Trophoblast cell (in vitro differentiated cells and primary cell): ENCODE results near the gene MYRF. TPM values are rescaled to one million over a fixed set of nuclear protein-coding genes. Genes with fewer than 3 reads are reported as not detected.
A peak's percentile ranks its signal among the peaks of the same experiment; 100 is the strongest.

ENCODE experiments used
- DNase-seq, 2 donors: peaks; one replicate each; pipeline ENCODE4 v3.0.0-alpha.2; 2016
- H2AFZ ChIP-seq: 2 replicates; pipeline ENCODE4 v1.6.1; 2013; ENCODE audit warnings: low read length, moderate library complexity, mild to moderate bottlenecking; ENCODE audit not compliant: insufficient read depth, poor library complexity
- H2AK5ac ChIP-seq: 2 replicates; pipeline ENCODE4 v1.6.1; 2013; ENCODE audit warnings: mild to moderate bottlenecking, low read length
- H2BK120ac ChIP-seq: 2 replicates; pipeline ENCODE4 v1.6.1; 2013; ENCODE audit warnings: low read length, mild to moderate bottlenecking, moderate library complexity; ENCODE audit not compliant: insufficient read depth, poor library complexity
- H2BK12ac ChIP-seq: 2 replicates; pipeline ENCODE4 v1.6.1; 2013; ENCODE audit warnings: mild to moderate bottlenecking, low read length, moderate library complexity
- H2BK5ac ChIP-seq: 2 replicates; pipeline ENCODE4 v1.6.1; 2013; ENCODE audit warnings: low read length, low read depth, moderate library complexity, mild to moderate bottlenecking; ENCODE audit not compliant: poor library complexity
- H3K14ac ChIP-seq: 2 replicates; pipeline ENCODE4 v1.6.1; 2013; ENCODE audit warnings: mild to moderate bottlenecking, low read length
- H3K18ac ChIP-seq: 2 replicates; pipeline ENCODE4 v1.6.1; 2013; ENCODE audit warnings: mild to moderate bottlenecking, low read length
- H3K23ac ChIP-seq: 2 replicates; pipeline ENCODE4 v1.6.1; 2013; ENCODE audit warnings: low read length
- H3K27ac ChIP-seq: 2 replicates; pipeline ENCODE4 v1.5.1; 2013; ENCODE audit warnings: low read depth, mild to moderate bottlenecking, inconsistent platforms, low read length, moderate library complexity
- H3K27me3 ChIP-seq: 2 replicates; pipeline ENCODE4 v1.6.1; 2013; ENCODE audit warnings: inconsistent platforms, mild to moderate bottlenecking, low read length, moderate library complexity; ENCODE audit not compliant: insufficient read depth
- H3K36me3 ChIP-seq, 2 experiments: 1 replicate in 1 of 2; 2 replicates in 1 of 2; pipeline ENCODE4 v1.6.1; 2013; ENCODE audit warnings: low read length in 2 of 2, mild to moderate bottlenecking in 2 of 2, moderate library complexity in 1 of 2; ENCODE audit not compliant: insufficient read depth in 2 of 2, control insufficient read depth in 1 of 2
- H3K4ac ChIP-seq: 2 replicates; pipeline ENCODE4 v1.6.1; 2013; ENCODE audit warnings: low read depth, mild to moderate bottlenecking, low read length, moderate library complexity
- H3K4me1 ChIP-seq, 2 experiments: 1 replicate in 1 of 2; 2 replicates in 1 of 2; pipeline ENCODE4 v1.6.1; 2013; ENCODE audit warnings: low read length in 2 of 2, mild to moderate bottlenecking in 2 of 2, moderate library complexity in 1 of 2; ENCODE audit not compliant: insufficient read depth in 2 of 2, control insufficient read depth in 1 of 2
- H3K4me2 ChIP-seq: 2 replicates; pipeline ENCODE4 v1.6.1; 2013; ENCODE audit warnings: inconsistent platforms, mild to moderate bottlenecking, low read length, moderate library complexity
- H3K4me3 ChIP-seq: 2 replicates; pipeline ENCODE4 v1.5.1; 2013; ENCODE audit warnings: mild to moderate bottlenecking, low read depth, low read length, inconsistent platforms
- H3K79me1 ChIP-seq: one replicate; pipeline ENCODE4 v1.6.1; 2013; ENCODE audit warnings: low read length
- H3K79me2 ChIP-seq: 2 replicates; pipeline ENCODE4 v1.6.1; 2013; ENCODE audit warnings: low read length, mild to moderate bottlenecking; ENCODE audit not compliant: control insufficient read depth, insufficient read depth, poor library complexity
- H3K9ac ChIP-seq: 2 replicates; pipeline ENCODE4 v1.6.1; 2013; ENCODE audit warnings: mild to moderate bottlenecking, low read length
- H3K9me3 ChIP-seq: 2 replicates; pipeline ENCODE4 v1.6.1; 2013; ENCODE audit warnings: low read depth, mild to moderate bottlenecking, control low read depth, inconsistent platforms, low read length; ENCODE audit not compliant: insufficient read depth
- H4K12ac ChIP-seq: 2 replicates; pipeline ENCODE4 v1.6.1; 2013; ENCODE audit warnings: low read depth, mild to moderate bottlenecking, low read length, moderate library complexity
- H4K8ac ChIP-seq: 2 replicates; pipeline ENCODE4 v1.6.1; 2013; ENCODE audit warnings: low read depth, mild to moderate bottlenecking, low read length, moderate library complexity
- H4K91ac ChIP-seq: one replicate; pipeline ENCODE4 v1.6.1; 2013; ENCODE audit warnings: low read depth, mild to moderate bottlenecking, low read length, moderate library complexity
- WGBS: extraction: QIAGEN DNeasy Blood & Tissue Kit; methylation state at CpG from one replicate; pipeline ENCODE4 v1.1.7; 2013; ENCODE audit warnings: missing lambda C conversion rate; ENCODE audit not compliant: insufficient read length, insufficient coverage; ENCODE audit errors: extremely low coverage; 5-methylcytosine and 5-hydroxymethylcytosine counted together
- polyA plus RNA-seq: library from polyadenylated mRNA; stranded (reverse); fragments of 200-250 nt; gene quantifications from 2 replicates; pipeline ENCODE4 v1.2.3, GENCODE V29; 2013

MYRF gene
- polyA plus RNA-seq: 9.8 and 10.4 TPM in 2 replicates

DNA sequence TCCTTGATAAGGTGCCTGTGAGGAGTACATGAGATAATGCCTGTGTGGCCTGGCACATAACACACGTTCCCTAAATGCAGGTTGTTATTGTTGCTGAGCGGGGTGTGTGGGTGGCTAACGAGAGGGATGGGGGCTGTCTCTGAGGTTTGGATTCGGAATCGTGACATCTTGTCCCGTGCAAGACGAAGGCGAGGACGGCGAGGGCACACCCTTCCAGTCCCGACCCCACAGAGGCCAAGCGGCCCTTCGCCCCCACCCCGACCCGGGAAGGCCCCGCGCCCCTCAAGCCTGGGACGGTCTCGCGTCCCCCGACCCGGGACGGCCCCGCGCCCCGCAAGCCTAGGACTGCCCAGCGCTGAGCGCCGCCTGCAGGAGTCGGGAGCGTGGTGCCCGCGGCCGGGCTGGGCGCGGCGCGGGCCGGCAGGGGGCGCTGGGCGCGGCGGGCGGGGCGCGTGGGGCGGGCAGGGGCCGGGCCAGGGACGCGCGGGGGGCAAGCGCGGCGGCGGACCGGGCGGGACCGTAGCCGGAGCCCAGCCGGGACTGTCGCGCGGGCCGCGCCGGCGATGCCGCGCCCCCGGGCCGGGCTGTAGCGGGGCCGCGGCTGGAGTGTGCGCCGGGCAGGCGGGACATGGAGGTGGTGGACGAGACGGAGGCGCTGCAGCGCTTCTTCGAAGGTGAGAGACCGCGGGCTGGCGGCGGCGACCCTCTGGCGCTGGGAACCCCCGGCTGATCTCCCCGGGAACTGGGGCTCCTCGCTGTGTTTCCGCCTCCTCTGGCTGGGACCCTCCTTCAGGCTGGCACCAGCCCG is at the start of gene MYRF:
MYRF (plus strand) TSS at position 520 of the 808 bp plus-strand sequence; CDS start at position 629, 109 bp downstream.
- Histone ChIP-seq H2AK5ac (peak within 1 kb of the TSS; percentile 5), H4K8ac (peak within 1 kb of the TSS; percentile 63), H2BK5ac (no peak within 1 kb of the TSS), H3K23ac (no peak within 1 kb of the TSS), H3K9me3 (no peaks in the 10 kb centered on the region), H3K27me3 (peaks cover 5% of the 10 kb centered on the region), H2BK12ac (peak within 1 kb of the TSS; percentile 17), H2AFZ (peak within 1 kb of the TSS; percentile 23), H3K36me3 (no peaks in the 10 kb centered on the region), H3K9ac (peak within 1 kb of the TSS; percentile 39), H2BK120ac (peak within 1 kb of the TSS; percentile 55), H3K27ac (no peak within 1 kb of the TSS), H3K18ac (peak within 1 kb of the TSS; percentile 18), H4K91ac (peak within 1 kb of the TSS; percentile 76), H3K79me2 (peaks cover 2% of the 10 kb centered on the region), H3K14ac (peak within 1 kb of the TSS; percentile 32), H3K4ac (no peak within 1 kb of the TSS), H3K4me2 (peak within 1 kb of the TSS; percentile 72), H3K79me1 (peaks cover 12% of the 10 kb centered on the region), H3K4me1 (peaks cover 27 to 36% of the 10 kb centered on the region in 2 experiments), H4K12ac (peak within 1 kb of the TSS; percentile 6), H3K4me3 (peak within 1 kb of the TSS; percentile 73)
- peak in 1 of 2 donors; percentile 52 for DNase-seq
- no CpG with 5 or more reads among the region's 93 CpGs for WGBS

DNA sequence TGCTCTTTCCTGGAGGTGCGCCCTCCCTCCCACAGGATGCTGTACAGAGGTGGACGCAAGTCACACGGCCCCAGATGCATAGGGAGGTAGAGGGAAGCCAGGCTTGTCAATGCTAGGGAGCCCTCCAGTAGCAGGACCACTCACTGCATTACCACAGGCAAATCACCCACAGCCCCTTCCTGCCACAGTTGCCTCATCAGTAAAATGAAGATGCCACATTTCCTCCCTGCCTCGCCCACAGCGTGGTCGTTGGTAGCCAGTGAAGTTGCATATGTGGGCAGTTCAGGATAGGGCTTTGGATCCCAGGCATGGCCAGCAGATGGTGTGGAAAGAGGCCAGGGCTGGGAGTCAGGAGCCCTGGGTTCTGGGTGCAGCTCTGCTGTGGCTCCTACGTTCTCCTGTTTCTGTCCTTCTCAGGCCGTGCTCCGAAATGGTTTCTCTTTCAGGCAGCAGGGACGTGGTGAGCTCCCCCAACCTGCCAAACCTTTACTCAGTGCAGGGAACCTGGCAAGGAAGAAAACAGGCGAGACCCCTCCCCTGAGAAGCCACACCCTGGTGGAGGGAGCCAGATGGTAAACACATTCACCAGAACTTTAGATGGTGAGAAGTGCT is 49.6 kb upstream of the MYRF start:
- H3K36me3 ChIP-seq: no peaks in the 10 kb centered on the region
- H2AK5ac ChIP-seq: no peak overlapping the region
- no peak overlapping the region for H3K4ac ChIP-seq
- no peak overlapping the region for H3K27ac ChIP-seq
- no peak overlapping the region for H3K18ac ChIP-seq
- H3K4me1 ChIP-seq: peaks cover 0 to under 1% of the 10 kb centered on the region in 2 experiments
- WGBS: no CpG with 5 or more reads among the region's 11 CpGs
- no peak overlapping the region for H3K4me3 ChIP-seq
- no peak overlapping the region for H4K8ac ChIP-seq
- no peaks in the 10 kb centered on the region for H3K79me1 ChIP-seq
- no peak overlapping the region for H2BK5ac ChIP-seq
- no peak overlapping the region for H4K12ac ChIP-seq
- no peak for DNase-seq
- H3K79me2 ChIP-seq: no peaks in the 10 kb centered on the region
- H3K4me2 ChIP-seq: no peak overlapping the region
- H3K14ac ChIP-seq: no peak overlapping the region
- no peaks in the 10 kb centered on the region for H3K27me3 ChIP-seq
- no peak overlapping the region for H3K9ac ChIP-seq
- H3K9me3 ChIP-seq: peaks cover 3% of the 10 kb centered on the region
- H2BK12ac ChIP-seq: no peak overlapping the region
- no peak overlapping the region for H4K91ac ChIP-seq
- H3K23ac ChIP-seq: no peak overlapping the region
- no peak overlapping the region for H2BK120ac ChIP-seq
- H2AFZ ChIP-seq: no peak overlapping the region

DNA sequence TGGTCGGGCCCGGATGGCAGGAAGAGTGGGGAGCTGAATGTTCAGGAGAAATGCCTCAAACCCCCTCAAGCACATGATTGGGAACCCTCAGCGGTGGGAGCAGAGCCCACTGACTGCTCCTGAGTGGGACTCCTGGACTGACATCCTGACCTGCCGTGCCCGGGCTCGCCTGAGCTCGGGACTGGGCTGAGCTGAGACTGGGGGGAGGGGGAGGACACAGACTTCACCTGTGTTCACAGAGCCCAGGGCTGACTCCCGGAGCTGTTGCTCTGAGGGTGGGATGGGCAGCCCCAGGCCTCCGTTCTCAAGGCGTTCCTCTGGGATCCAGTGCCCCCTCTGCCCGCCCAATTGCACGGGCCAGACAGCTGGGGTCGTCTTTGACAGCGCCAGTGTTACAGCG is 47.6 kb upstream of the MYRF start:
- H3K23ac ChIP-seq: no peak overlapping the region
- H3K18ac ChIP-seq: no peak overlapping the region
- no CpG with 5 or more reads among the region's 15 CpGs for WGBS
- no peak overlapping the region for H3K27ac ChIP-seq
- H4K8ac ChIP-seq: no peak overlapping the region
- DNase-seq: peak in 1 of 2 donors; percentile 51
- no peak overlapping the region for H3K14ac ChIP-seq
- no peak overlapping the region for H4K91ac ChIP-seq
- no peaks in the 10 kb centered on the region for H3K36me3 ChIP-seq
- H3K4me3 ChIP-seq: no peak overlapping the region
- H3K79me1 ChIP-seq: no peaks in the 10 kb centered on the region
- no peak overlapping the region for H2BK120ac ChIP-seq
- no peak overlapping the region for H2AK5ac ChIP-seq
- H4K12ac ChIP-seq: no peak overlapping the region
- no peak overlapping the region for H2BK12ac ChIP-seq
- no peak overlapping the region for H2BK5ac ChIP-seq
- H3K4me2 ChIP-seq: no peak overlapping the region
- no peaks in the 10 kb centered on the region for H3K79me2 ChIP-seq
- H3K9me3 ChIP-seq: peaks cover 3% of the 10 kb centered on the region
- no peaks in the 10 kb centered on the region for H3K4me1 ChIP-seq
- H3K27me3 ChIP-seq: no peaks in the 10 kb centered on the region
- no peak overlapping the region for H3K4ac ChIP-seq
- no peak overlapping the region for H3K9ac ChIP-seq
- H2AFZ ChIP-seq: no peak overlapping the region

DNA sequence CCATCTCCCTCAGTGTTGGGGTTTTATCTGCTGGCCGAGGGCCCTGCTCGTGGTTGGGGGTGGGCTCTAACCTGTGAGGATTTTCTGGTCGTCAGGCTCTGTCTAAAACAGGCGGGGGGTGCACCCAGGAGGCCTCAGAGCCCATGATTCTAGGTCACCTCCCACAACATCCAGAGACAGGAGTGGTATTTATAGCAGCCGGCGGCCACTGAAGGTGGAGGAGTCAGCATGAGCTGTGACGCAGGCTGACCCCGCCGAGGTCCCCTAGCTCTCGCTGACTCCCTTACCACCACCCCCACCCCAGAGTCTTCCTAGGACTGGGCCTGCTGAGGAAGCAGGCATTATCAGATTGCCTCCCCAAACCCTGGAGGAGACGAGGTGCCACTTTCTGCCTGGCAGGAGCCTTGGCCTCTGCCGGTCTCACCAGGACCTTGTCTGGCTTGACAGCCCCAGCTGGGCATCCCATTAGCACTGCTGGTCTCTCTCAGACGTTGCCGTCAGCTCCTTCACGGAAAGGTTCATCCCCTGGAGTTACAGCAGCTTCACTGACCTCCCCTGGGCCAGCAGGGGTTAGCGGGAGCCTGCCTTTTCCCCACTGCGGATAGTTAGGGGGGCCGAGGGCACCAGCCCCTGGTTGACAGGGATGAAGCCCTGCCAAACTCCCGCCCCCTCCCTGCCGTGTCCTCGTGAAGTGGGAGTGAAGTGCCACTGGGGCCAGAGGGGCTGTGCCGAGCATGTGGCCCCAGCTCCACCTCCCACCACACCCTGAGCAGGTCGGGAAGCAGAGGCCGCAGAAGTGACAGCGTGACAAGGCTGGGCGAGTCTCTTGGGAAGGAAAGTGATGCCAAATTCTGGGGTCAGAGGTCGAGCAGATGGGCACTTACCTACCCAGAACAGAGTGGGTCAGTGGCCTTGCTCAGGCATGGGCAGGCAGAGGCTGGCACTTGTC is 45.7 kb upstream of the MYRF start:
- H3K9me3 ChIP-seq: peaks cover 3% of the 10 kb centered on the region
- H3K14ac ChIP-seq: no peak overlapping the region
- H2AK5ac ChIP-seq: no peak overlapping the region
- no CpG with 5 or more reads among the region's 27 CpGs for WGBS
- no peaks in the 10 kb centered on the region for H3K27me3 ChIP-seq
- no peak overlapping the region for H3K23ac ChIP-seq
- H2BK12ac ChIP-seq: no peak overlapping the region
- DNase-seq: no peak
- H4K91ac ChIP-seq: no peak overlapping the region
- no peak overlapping the region for H3K4ac ChIP-seq
- H3K18ac ChIP-seq: no peak overlapping the region
- H2BK5ac ChIP-seq: no peak overlapping the region
- H3K36me3 ChIP-seq: no peaks in the 10 kb centered on the region
- H4K12ac ChIP-seq: no peak overlapping the region
- no peaks in the 10 kb centered on the region for H3K4me1 ChIP-seq
- no peaks in the 10 kb centered on the region for H3K79me1 ChIP-seq
- H3K9ac ChIP-seq: no peak overlapping the region
- no peak overlapping the region for H3K4me3 ChIP-seq
- no peak overlapping the region for H4K8ac ChIP-seq
- H3K79me2 ChIP-seq: no peaks in the 10 kb centered on the region
- H2AFZ ChIP-seq: no peak overlapping the region
- no peak overlapping the region for H3K27ac ChIP-seq
- no peak overlapping the region for H2BK120ac ChIP-seq
- H3K4me2 ChIP-seq: no peak overlapping the region
